Fibroblast of mammary gland (primary cell): Measurements from ENCODE around the gene OBP2A.

Experiments
- DNase-seq: peaks from one replicate; pipeline ENCODE4 v3.0.0-alpha.2; 2010; ENCODE audit warnings: low read depth
- H3K4me3 ChIP-seq: 2 replicates; pipeline ENCODE4 v1.5.1; 2011; ENCODE audit warnings: low read depth, mild to moderate bottlenecking, low read length, moderate library complexity; ENCODE audit not compliant: control insufficient read depth
- CTCF ChIP-seq: conservative IDR thresholded peaks from 2 replicates; pipeline ENCODE4 v1.5.1; 2011; ENCODE audit warnings: low read depth, low read length, inconsistent platforms; ENCODE audit not compliant: control insufficient read depth, insufficient read depth

Gene OBP2A

DNA sequence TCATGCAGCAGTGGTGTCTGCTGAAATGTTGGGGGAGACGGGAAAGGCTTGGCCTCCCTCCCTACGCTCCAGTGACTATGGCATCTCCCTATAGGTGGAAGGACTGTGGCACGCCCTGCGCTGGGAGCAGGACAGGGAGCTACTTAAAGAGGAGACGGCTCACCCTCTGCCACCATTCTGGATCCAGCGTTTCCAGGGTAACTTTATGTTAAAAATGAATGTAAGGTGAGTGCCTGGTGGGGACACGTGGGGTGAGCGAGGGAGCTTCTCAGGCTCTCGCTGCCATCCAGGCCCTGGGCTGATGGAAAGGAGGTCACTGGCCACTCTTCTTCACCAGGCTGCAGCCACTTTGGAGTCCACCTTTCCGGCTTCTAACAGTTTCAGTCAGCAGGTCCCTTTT, 31.3 kb downstream of the OBP2A start:
- DNase-seq: no peak
- no peak overlapping the region for H3K4me3 ChIP-seq
- TF ChIP-seq CTCF: no peak

DNA sequence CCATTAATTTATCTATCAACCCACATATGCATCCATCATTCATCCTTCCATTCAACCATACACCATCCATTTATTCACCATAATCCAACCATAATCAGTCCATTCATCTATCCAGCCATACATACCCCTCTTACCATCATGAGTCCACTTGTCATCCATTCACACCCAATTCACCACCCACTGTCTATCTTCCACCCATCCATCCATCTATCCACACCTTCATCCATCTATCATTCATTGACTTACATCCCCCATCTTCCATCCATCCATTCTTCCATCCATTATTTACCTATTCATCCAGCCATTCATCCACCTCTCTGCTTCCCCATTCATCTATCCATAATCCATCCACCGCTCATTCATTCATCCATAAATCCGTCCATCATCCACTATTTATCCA, 33.4 kb downstream of the OBP2A start:
- TF ChIP-seq CTCF: no peak
- DNase-seq: no peak
- H3K4me3 ChIP-seq: no peak overlapping the region

DNA sequence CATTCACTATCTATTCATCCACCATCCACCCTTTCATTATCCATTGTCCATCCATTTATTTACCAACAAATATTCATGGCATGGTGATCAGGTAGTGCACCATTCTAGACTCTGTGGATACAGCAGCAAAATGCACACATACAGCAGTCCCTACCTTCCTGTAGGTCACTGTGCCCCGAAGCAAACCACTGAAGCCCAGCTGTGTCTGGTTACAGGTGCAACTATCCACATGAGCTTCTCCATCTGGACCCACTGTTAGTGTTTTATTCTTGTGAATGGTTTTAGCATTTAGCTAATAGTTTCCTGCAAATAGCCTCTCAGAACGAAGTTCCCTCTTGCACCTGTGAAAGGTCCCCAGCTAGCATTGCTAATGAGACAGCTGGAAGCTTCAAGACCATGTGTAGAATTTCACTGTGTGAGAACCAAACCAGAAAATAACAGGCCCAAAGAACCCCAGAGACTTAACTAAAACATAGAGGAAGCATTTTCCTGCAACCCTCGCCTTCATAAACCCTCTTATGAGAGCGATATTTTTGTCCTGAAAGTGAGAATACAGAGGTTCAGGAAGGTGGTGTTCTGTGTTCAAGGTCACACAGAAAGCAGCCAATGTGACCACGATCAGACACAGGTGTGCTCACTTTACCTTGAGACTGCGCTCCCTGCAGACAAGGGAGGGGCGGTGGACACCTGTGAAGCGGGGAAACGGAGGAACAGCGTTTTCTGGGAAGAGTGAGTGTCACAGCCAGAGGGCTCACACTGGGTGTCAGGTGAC, 34.1 kb downstream of the OBP2A start:
- DNase-seq: no peak
- no peak for TF ChIP-seq CTCF
- H3K4me3 ChIP-seq: no peak overlapping the region

DNA sequence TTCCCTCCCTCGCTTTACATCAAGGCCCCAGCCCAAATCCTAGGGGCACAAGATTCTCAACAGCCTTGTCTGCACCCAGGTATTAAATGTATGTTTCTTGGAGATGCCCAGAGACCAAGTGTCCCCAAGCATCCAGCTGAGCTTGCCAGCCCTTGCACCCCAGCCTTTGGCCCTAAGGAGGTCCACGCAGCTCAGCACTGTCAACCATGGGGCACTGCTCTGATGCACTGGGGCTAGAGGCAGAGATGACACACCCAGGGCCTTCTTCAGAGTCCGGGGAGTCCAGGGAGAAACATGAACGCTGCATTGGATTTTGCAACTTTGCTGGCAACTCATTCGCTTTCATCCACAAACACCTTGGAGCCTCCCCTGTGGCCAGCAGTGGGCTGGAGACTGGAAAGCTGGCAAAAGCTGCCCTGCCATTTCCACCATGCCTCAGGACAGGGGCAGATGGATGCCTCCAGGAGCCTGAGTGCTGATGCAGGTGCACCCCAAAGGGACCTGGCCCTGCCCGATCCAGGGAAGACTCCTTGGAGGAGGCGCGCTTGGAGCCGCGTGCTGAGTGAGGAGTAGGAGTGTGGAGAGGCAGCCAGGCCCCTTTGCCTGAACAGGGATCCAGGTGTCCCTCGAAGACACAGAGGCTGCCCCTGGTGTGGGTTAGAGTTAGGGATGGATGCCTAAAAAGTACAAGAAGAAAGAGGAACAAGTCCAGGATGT, 34.9 kb downstream of the OBP2A start:
- no peak overlapping the region for H3K4me3 ChIP-seq
- TF ChIP-seq CTCF: no peak
- DNase-seq: no peak

- no peak overlapping the region for H3K4me3 ChIP-seq
- TF ChIP-seq CTCF: no peak
- DNase-seq: no peak
Observed at GRCh38 chr9:135581636-135582426, 35.9 kb downstream of the OBP2A start.

DNA sequence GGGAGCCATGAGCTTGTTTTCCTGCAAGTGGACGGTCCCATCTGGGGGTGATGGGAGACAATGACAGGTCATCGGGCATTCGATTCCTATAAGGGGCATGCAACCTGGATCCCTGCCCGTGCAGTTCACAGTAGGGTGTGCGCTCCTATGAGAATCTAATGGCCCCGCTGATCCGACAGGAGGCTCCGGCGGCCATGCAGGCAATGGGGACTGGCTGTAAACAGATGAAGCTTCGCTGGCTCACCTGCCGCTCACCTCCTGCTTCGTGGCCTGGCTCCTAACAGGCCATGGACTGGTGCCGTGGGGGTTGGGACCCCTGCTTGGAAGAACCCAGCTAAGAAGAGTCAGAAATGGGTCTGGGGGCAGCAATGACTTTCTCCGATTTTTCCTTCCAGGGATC, 36.6 kb downstream of the OBP2A start:
- no peak overlapping the region for H3K4me3 ChIP-seq
- TF ChIP-seq CTCF: no peak
- no peak for DNase-seq
